ENCODE measurements around the gene HGF.

The HGF gene

DNA sequence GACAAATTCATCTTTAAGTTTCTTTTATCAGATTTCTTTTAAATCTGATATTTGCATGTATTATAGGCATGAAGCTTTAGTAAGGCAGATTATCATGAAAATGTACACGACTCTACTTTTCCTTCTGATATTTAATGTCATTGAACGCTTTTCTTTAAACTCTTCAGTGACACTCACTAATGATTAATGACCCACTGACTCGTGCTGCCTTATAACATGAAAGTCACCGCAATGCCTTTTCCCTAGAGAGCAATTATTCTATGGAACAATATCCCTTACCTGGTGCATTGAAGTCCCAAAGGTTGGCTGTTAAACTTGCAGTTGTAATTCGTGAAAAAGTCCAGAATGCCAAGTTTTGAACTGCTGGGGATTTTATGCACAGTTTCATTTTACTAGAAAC is 33.4 kb upstream of the HGF start:
- DNase-seq (ENCODE audit: low spot score), result no peak
- Histone ChIP-seq H3K27ac (ENCODE audit: poor library complexity, severe bottlenecking) (no peak overlapping the region), H3K4me1 (ENCODE audit: insufficient read depth, poor library complexity, severe bottlenecking) (no peaks in the 10 kb centered on the region), H3K9me3 (ENCODE audit: severe bottlenecking) (no peaks in the 10 kb centered on the region), H3K4me3 (ENCODE audit: severe bottlenecking) (no peak overlapping the region), H3K27me3 (ENCODE audit: insufficient read depth, poor library complexity, severe bottlenecking) (no peaks in the 10 kb centered on the region), H3K36me3 (ENCODE audit: low read depth) (no peaks in the 10 kb centered on the region)
- no peak for ATAC-seq (ENCODE audit: low read depth)
- TF ChIP-seq, protein P1, sequence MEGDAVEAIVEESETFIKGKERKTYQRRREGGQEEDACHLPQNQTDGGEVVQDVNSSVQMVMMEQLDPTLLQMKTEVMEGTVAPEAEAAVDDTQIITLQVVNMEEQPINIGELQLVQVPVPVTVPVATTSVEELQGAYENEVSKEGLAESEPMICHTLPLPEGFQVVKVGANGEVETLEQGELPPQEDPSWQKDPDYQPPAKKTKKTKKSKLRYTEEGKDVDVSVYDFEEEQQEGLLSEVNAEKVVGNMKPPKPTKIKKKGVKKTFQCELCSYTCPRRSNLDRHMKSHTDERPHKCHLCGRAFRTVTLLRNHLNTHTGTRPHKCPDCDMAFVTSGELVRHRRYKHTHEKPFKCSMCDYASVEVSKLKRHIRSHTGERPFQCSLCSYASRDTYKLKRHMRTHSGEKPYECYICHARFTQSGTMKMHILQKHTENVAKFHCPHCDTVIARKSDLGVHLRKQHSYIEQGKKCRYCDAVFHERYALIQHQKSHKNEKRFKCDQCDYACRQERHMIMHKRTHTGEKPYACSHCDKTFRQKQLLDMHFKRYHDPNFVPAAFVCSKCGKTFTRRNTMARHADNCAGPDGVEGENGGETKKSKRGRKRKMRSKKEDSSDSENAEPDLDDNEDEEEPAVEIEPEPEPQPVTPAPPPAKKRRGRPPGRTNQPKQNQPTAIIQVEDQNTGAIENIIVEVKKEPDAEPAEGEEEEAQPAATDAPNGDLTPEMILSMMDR (IDR thresholded peaks at IDR 0.05; ENCODE audit: poor library complexity, severe bottlenecking), result no peak

DNA sequence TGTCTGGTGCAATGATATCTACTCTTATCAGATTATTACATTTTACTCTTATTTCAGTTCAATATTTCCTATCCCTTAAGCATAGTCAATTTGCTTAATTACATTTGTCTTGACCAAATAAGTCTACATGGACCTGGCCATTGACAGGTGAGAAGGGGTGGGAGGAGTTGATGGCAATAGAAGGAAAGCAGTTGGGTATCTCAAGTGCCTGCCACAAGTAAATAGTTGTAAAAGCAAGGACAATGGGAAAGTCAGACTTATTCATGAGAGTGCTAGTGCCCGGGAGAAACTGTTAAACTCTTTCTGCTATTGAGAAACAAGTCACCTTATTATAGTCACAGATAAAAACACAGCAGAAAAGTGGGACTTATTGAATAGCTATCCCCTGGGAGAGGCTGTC is 32.4 kb upstream of the HGF start:
- H3K27me3 ChIP-seq (ENCODE audit: insufficient read depth, poor library complexity, severe bottlenecking), result no peaks in the 10 kb centered on the region
- no peaks in the 10 kb centered on the region for H3K9me3 ChIP-seq (ENCODE audit: severe bottlenecking)
- H3K4me1 ChIP-seq (ENCODE audit: insufficient read depth, poor library complexity, severe bottlenecking), result no peaks in the 10 kb centered on the region
- no peak overlapping the region for H3K4me3 ChIP-seq (ENCODE audit: severe bottlenecking)
- DNase-seq (ENCODE audit: low spot score) (no peak), ATAC-seq (ENCODE audit: low read depth) (no peak)
- H3K36me3 ChIP-seq (ENCODE audit: low read depth), result no peaks in the 10 kb centered on the region
- H3K27ac ChIP-seq (ENCODE audit: poor library complexity, severe bottlenecking), result no peak overlapping the region
- TF ChIP-seq, protein P1 (IDR thresholded peaks at IDR 0.05; ENCODE audit: poor library complexity, severe bottlenecking), result no peak

DNA sequence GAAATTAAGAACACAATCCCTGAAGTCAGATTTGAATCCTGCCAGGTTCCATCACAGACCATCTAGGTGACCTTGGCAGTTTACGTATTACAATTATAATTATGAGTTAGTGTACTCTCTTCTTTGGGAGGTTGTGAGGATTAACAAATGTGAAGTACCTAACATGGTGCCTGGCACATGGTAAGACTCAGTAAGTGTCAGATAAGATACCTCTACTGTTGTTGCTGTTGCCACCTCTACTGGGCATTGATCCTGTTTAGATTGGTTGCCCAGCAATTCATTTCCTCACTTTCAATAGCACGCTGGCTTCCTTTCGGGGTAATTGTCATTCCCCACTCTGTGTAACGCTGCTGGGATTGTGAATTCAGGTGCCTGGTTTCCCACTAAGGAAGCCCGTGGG is 31.7 kb upstream of the HGF start:
- no peak overlapping the region for H3K4me3 ChIP-seq (ENCODE audit: severe bottlenecking)
- H3K4me1 ChIP-seq (ENCODE audit: insufficient read depth, poor library complexity, severe bottlenecking), result no peaks in the 10 kb centered on the region
- no peaks in the 10 kb centered on the region for H3K27me3 ChIP-seq (ENCODE audit: insufficient read depth, poor library complexity, severe bottlenecking)
- DNase-seq (ENCODE audit: low spot score) (no peak), ATAC-seq (ENCODE audit: low read depth) (no peak)
- H3K36me3 ChIP-seq (ENCODE audit: low read depth), result no peaks in the 10 kb centered on the region
- H3K9me3 ChIP-seq (ENCODE audit: severe bottlenecking), result no peaks in the 10 kb centered on the region
- H3K27ac ChIP-seq (ENCODE audit: poor library complexity, severe bottlenecking), result no peak overlapping the region
- TF ChIP-seq, protein P1 (IDR thresholded peaks at IDR 0.05; ENCODE audit: poor library complexity, severe bottlenecking), result no peak

DNA sequence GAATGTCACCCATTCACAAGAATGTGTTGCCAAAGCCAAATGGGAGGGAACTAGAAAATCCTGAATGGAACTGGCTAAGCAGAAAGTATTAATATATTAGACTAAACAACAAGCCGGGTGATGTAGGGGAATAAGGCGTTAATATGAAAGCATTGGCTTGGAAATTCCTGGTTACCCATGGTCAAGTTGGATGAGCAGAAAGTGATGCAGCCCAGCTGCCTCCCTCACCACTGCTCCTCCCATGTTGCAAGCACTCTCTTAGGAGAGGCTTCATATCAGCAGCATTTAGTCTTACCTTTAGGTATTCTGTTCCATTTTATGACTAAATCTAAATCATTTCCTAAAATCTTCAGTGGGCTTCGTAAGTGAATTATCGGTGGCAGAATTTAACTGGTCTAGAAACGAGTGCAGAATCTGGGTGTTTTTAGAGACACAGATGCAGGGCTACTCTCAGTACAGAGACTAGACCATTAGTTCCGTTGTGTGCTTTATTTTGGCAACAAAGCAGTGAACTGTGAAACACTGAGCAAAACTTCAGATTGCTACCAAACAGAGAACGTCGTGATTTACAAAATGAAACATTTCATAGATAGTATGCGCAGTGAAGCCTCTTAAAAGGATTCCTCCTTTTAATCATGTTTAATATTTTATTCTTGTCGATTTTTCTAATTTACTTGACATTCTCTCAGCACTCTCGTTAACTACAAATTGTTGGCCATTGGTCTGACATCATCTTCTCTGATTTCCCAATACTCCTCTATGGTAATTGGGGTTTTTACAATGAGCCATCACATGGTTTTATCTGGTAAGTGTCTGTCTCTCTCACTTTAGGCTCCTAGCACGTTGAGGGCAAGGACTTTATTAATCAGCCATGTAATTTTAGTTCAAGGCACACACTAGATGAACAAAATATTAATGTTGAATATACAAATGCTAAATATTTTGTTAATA is 22.0 kb upstream of the HGF start:
- no peaks in the 10 kb centered on the region for H3K27me3 ChIP-seq (ENCODE audit: insufficient read depth, poor library complexity, severe bottlenecking)
- H3K9me3 ChIP-seq (ENCODE audit: severe bottlenecking), result no peaks in the 10 kb centered on the region
- H3K36me3 ChIP-seq (ENCODE audit: low read depth), result no peaks in the 10 kb centered on the region
- H3K4me1 ChIP-seq (ENCODE audit: insufficient read depth, poor library complexity, severe bottlenecking), result no peaks in the 10 kb centered on the region
- TF ChIP-seq, protein P1 (IDR thresholded peaks at IDR 0.05; ENCODE audit: poor library complexity, severe bottlenecking), result no peak
- DNase-seq (ENCODE audit: low spot score) (no peak), ATAC-seq (ENCODE audit: low read depth) (no peak)
- no peak overlapping the region for H3K27ac ChIP-seq (ENCODE audit: poor library complexity, severe bottlenecking)
- H3K4me3 ChIP-seq (ENCODE audit: severe bottlenecking), result no peak overlapping the region

DNA sequence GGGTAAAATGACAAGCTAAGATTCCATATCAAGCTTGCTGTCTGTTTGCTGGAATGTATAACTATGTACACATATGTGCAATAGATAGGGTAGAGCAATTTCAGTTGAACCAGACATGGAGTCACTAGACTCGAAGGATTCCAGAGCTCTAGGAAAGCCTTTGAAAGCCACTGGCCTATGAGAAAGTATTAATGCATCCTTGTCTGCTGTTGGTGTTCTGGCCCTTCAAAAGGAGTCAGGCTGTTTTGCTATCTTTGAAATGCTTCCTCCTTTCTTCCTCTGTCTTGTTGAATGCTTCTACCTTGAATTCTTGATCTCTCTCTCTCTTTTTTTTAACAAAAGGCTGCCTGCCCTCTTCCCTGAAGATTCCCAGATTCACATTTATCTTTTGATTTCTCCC is 20.8 kb upstream of the HGF start:
- no peaks in the 10 kb centered on the region for H3K4me1 ChIP-seq (ENCODE audit: insufficient read depth, poor library complexity, severe bottlenecking)

More for the DNA sequence above, 20.8 kb upstream of the HGF start:
- DNase-seq (ENCODE audit: low spot score) (no peak), ATAC-seq (ENCODE audit: low read depth) (no peak)
- Histone ChIP-seq H3K4me3 (ENCODE audit: severe bottlenecking) (no peak overlapping the region), H3K27me3 (ENCODE audit: insufficient read depth, poor library complexity, severe bottlenecking) (no peaks in the 10 kb centered on the region), H3K27ac (ENCODE audit: poor library complexity, severe bottlenecking) (no peak overlapping the region), H3K9me3 (ENCODE audit: severe bottlenecking) (no peaks in the 10 kb centered on the region), H3K36me3 (ENCODE audit: low read depth) (no peaks in the 10 kb centered on the region)
- TF ChIP-seq, protein P1 (IDR thresholded peaks at IDR 0.05; ENCODE audit: poor library complexity, severe bottlenecking), result no peak
